Left ventricle myocardium inferior (tissue), 1 donor: ENCODE results near the gene PSTPIP1. TPM values are rescaled to one million over a fixed set of nuclear protein-coding genes. Genes with fewer than 3 reads are reported as not detected.

Source experiments
- DNase-seq: peaks from one replicate; pipeline ENCODE4 v3.0.0-alpha.2; 2020
- H3K27ac ChIP-seq: fragments of 200-600 bp; replicated peaks from 2 replicates; pipeline ENCODE4 v1.8.0; 2021
- H3K27me3 ChIP-seq: fragments of 200-600 bp; 2 replicates; pipeline ENCODE4 v1.8.0; 2021; ENCODE audit warnings: low read depth
- H3K36me3 ChIP-seq: fragments of 200-600 bp; 2 replicates; pipeline ENCODE4 v1.8.0; 2021
- H3K4me1 ChIP-seq: fragments of 200-600 bp; 2 replicates; pipeline ENCODE4 v1.8.0; 2021
- H3K4me3 ChIP-seq: fragments of 200-600 bp; 2 replicates; pipeline ENCODE4 v1.8.0; 2021; ENCODE audit warnings: mild to moderate bottlenecking, moderate library complexity
- H3K9me3 ChIP-seq: fragments of 200-600 bp; replicated peaks from 2 replicates; pipeline ENCODE4 v1.8.0; 2021
- intact Hi-C: fragments of 100-400 bp; cut with micrococcal nuclease; formaldehyde crosslinking; loops from one replicate; pipeline ENCODE4 v1.11.0; 2022
- total RNA-seq: library from RNA; stranded (reverse); fragmentation: NEBNext Ultra II Directional; extraction: Animal tissue kit (Norgen Biotek cat#: 25700); gene quantifications from one replicate; pipeline ENCODE4 v1.2.1, GENCODE V29; 2021
- TF ChIP-seq, protein P1 (sequence below): fragments of 200-600 bp; IDR thresholded peaks from 2 replicates; pipeline ENCODE4 v1.8.0; 2021; ENCODE audit warnings: antibody characterized with exemption, mild to moderate bottlenecking, borderline replicate concordance
- donor health status: DM: no; HTN: yes; CAD: no; lungs with severe emphysema.

PSTPIP1 gene
- total RNA-seq, 1 donor from 2014 or later, result 3.5 TPM

DNA sequence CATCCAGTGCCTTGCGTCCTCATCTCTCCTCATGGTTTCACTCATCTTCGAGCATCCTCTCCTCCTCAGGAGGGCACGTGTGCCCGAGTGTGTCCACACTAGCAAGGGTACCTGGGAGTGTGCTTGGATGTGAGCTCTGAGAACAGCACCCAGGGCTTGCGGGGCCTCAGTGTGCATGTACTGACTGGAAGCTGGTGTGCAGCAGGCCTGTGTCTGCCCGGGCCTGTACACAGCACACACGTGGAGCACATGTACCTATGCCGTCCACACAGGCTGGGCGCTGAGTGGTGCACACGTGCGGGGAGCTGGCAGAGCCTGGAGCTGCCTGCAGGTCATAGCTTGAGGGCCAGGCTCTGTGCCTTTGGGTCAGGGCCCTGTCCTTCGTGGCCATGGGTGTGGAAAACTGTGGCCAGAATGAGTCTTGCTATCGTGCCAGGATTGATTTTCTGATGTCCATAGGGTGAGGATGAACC is 41.1 kb downstream of the PSTPIP1 start:
- TF ChIP-seq, protein P1, sequence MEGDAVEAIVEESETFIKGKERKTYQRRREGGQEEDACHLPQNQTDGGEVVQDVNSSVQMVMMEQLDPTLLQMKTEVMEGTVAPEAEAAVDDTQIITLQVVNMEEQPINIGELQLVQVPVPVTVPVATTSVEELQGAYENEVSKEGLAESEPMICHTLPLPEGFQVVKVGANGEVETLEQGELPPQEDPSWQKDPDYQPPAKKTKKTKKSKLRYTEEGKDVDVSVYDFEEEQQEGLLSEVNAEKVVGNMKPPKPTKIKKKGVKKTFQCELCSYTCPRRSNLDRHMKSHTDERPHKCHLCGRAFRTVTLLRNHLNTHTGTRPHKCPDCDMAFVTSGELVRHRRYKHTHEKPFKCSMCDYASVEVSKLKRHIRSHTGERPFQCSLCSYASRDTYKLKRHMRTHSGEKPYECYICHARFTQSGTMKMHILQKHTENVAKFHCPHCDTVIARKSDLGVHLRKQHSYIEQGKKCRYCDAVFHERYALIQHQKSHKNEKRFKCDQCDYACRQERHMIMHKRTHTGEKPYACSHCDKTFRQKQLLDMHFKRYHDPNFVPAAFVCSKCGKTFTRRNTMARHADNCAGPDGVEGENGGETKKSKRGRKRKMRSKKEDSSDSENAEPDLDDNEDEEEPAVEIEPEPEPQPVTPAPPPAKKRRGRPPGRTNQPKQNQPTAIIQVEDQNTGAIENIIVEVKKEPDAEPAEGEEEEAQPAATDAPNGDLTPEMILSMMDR, result no peak
- DNase-seq, result no peak
- intact Hi-C loops, result no loop called here

DNA sequence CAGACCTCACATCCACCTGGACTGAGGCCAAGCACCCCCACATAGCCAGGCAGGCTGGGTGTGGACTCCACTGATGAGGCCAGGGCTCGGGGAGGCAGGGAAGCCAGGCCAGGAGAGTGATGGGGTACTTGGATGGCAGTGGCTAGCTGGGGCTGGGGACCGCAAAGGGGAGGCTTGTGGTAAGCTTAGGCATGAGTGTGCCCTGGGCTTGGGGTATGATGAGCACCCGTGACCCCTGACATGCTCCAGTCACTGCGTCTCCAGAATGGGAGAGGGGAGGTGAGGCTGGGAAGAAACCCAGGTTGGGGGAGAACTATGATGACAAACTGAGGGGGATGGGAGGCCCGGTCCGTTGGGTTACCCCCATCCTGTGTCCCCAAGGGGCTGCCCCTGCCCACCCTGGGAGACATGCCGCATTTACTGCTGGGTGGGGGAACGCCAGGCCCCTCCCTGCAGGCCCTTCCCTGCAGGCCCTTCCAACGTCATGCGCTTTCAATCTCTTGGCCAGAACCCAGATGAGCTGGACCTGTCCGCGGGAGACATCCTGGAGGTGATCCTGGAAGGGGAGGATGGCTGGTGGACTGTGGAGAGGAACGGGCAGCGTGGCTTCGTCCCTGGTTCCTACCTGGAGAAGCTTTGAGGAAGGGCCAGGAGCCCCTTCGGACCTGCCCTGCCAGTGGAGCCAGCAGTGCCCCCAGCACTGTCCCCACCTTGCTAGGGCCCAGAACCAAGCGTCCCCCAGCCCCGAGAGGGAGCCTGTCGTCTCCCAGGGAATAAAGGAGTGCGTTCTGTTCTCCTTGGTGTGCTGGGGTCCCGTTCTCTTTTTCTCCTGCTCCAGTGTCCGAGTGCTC is 41.8 kb downstream of the PSTPIP1 start:
- intact Hi-C loops, result no loop called here
- H3K9me3 ChIP-seq, result no peaks in the 10 kb centered on the region
- TF ChIP-seq, protein P1, result no peak
- H3K27me3 ChIP-seq, result no peaks in the 10 kb centered on the region
- H3K36me3 ChIP-seq, result peaks cover 8% of the 10 kb centered on the region
- DNase-seq, result no peak
- H3K4me1 ChIP-seq, result peaks cover 10% of the 10 kb centered on the region
- H3K27ac ChIP-seq, result no peak overlapping the region
- no peak overlapping the region for H3K4me3 ChIP-seq

More for the DNA sequence above, 41.1 kb downstream of the PSTPIP1 start:
- peaks cover 8% of the 10 kb centered on the region for H3K36me3 ChIP-seq
- no peaks in the 10 kb centered on the region for H3K9me3 ChIP-seq
- H3K27ac ChIP-seq, result no peak overlapping the region
- H3K4me3 ChIP-seq, result no peak overlapping the region
- H3K4me1 ChIP-seq, result peaks cover 10% of the 10 kb centered on the region
- peaks cover 3% of the 10 kb centered on the region for H3K27me3 ChIP-seq

DNA sequence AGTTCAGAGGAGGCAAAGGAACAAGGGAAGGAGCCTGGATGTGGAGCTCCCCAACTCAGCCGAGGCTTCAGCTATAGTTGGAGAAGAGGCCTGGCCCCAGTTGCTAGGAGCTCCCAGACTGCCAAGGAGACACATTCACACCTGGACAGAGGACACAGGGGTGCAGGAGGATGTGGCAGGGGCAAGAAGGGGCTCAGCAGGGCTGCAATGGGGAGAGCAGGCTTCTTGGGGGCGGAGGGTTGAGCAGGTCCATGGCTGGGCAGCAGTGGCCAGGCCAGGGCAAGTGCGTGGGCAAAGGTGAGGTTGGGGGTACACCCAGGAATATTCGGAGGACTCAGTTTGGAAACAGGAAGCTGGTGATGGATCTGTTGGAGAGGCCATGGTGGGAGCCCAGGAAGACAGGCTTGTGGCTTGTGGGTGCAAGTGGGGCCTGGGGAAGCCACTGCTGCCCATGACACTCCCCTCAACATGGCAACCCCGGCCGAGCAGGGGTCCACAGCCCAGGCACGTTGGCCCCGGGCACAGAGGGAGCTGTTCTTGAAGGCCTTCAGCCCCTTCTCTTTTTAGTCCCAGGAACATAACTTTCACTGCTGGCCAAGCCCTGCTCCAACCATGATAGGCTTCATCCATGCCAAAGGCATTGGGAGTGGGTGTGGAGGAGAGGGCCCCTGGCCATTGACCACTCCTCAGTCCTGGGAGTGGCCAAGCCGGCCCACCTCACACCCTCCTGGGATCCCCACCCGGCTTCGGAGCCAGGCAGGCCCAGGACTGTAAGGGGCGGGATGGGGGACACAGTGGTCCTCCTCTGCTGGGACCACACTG is 42.7 kb downstream of the PSTPIP1 start:
- no peak overlapping the region for H3K4me3 ChIP-seq
- H3K4me1 ChIP-seq, result peaks cover 10% of the 10 kb centered on the region
- H3K36me3 ChIP-seq, result peaks cover 11% of the 10 kb centered on the region
- no peak overlapping the region for H3K27ac ChIP-seq
- intact Hi-C loops, result no loop called here
- DNase-seq, result no peak
- H3K27me3 ChIP-seq, result no peaks in the 10 kb centered on the region
- TF ChIP-seq, protein P1, result no peak
- no peaks in the 10 kb centered on the region for H3K9me3 ChIP-seq

DNA sequence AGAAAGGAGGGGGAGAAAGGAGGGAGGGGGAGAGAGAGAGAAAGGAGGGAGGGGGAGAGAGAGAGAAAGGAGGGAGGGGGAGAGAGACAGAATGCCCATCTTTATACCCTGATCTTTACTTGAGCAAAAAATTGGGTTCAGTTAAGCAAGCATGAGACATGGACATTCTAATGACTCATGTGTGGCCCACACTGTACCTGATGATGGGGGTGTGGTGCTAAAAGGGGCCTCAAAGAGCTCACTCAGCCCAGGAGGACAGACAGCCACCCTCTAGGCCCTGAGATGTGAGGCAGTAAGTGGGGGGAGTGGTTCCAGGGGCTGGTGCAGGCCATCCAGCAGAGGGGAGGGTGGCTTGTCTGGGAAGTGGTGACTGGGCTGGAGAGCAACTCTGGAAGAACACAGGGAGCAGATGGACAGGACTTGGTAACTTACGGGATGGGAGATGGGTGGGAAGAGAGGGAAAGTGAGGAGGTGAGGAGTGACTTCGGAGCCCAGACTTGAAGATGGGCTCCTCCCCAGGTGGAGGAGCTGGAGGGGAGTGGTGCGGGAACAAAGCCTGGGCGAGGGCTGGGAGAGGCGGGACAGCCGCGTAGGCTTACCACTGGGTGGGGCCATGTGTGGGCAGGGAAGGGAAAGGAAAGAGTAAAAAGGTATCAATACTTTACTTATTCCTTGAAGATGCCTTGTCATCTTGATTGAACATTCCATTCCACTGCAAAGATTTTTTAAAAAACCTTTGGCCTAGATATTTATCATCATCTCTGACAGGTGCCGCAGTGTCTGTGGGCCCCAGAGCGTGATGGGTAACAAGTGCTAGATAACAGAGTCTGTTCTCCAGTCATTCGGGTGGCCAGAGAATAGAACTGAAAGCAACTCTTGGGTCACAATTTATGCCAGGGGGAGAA is 43.6 kb downstream of the PSTPIP1 start:
- H3K27ac ChIP-seq, result no peak overlapping the region
- H3K27me3 ChIP-seq, result no peaks in the 10 kb centered on the region
- intact Hi-C loops, result no loop called here
- peaks cover 10% of the 10 kb centered on the region for H3K4me1 ChIP-seq
- TF ChIP-seq, protein P1, result no peak
- H3K4me3 ChIP-seq, result no peak overlapping the region
- H3K9me3 ChIP-seq, result no peaks in the 10 kb centered on the region
- H3K36me3 ChIP-seq, result peaks cover 17% of the 10 kb centered on the region
- no peak for DNase-seq

DNA sequence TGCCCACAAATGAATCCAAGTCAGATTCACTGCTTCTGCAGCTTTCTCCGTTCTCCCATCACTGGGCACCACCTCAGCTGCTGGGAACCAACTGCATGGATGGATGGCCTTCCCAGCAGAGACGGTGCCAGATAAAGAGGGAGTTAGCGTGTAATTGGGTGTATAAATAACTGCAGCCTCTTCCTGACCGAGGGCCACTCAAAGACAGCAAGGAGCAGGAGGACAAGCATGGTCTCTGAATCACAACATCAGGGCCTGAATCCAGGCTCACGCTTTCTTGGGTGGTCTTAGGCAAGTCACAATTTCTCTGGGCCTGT is 44.2 kb downstream of the PSTPIP1 start:
- DNase-seq, result no peak
- H3K4me3 ChIP-seq, result no peak overlapping the region
- TF ChIP-seq, protein P1, result no peak
- intact Hi-C loops, result no loop called here
- H3K27ac ChIP-seq, result no peak overlapping the region
- H3K27me3 ChIP-seq, result no peaks in the 10 kb centered on the region
- H3K9me3 ChIP-seq, result no peaks in the 10 kb centered on the region
- H3K36me3 ChIP-seq, result peaks cover 17% of the 10 kb centered on the region
- peaks cover 15% of the 10 kb centered on the region for H3K4me1 ChIP-seq
